Limb (tissue), 2 donors: Measurements from ENCODE around the gene TSPEAR.

Experiments
- DNase-seq, 2 donors: peaks; one replicate each; pipeline ENCODE4 v3.0.0-alpha.2; 2016; ENCODE audit errors: extremely low spot score in 2 of 2

The TSPEAR gene

DNA sequence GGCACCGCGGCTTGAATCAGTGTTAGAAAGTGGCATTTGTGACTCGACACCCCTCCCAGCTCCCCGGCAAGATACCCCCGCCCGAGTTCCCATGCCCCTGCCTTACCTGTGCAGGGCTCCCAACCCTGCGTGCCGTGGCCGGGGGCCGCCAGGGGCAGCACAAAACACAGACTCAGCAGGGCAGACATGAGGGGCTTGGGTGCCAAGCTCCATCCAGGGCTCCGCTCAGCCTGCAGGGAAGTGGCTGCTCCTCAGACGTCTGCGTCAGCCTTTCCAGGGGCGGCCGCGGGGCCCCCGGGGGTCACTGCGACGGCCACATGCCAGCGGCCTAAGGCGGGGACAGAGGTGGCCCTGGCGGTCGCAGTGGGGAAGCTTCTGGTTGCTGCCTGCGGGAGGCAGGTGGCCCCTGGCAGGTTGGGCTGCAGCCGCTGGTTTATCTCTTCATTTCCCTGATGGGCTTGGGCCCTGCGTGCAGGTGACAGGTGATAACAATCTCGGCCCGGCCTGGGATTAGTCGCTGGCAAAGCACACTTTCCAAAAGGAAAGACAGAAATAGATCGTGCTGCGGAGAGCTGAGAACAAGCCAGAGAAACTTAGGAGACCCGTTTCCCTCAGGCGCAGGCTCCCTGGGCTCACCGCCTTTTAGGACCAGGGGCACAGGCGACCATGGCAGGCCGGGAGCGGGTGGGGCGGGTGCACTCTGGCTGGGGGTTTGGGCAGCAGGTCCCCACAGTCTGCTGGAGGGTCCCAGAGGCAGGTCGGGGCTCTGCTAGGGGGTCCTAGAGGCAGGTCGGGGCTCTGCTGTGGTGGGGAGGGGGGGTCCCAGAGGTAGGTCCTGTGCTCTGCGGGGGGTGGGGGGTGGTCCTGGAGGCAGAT is at the start of gene TSPEAR:
Gene TSPEAR (minus strand): TSS at position 246 of the 876 bp plus-strand sequence. CDS start 58 bp downstream, at position 188.
- peak in 1 of 2 donors; percentile 29 for DNase-seq

DNA sequence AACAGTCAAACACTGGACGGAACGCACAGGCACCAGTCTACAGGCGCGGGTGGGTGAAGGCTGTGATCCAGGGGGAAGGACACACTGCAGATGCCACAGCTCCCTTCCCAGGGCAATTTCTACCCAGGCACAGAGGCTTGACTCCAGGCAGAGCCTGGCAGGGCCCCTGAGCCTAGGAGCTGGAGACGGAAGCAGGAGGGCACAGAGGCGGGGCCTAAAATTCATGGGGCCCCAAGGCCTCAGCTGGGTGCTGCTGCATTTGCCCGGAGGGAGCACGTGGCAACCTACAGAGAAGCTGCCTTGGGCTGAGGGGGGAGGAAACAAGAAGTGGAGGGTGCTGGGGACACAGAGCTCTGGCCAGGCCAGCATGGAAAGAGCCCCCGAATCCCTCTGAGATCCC is 49.0 kb upstream of the TSPEAR start:
- DNase-seq, result no peak

- DNase-seq, result no peak
These were observed 48.4 kb upstream of the TSPEAR start for GRCh38 chr21:44759628-44760285.

DNA sequence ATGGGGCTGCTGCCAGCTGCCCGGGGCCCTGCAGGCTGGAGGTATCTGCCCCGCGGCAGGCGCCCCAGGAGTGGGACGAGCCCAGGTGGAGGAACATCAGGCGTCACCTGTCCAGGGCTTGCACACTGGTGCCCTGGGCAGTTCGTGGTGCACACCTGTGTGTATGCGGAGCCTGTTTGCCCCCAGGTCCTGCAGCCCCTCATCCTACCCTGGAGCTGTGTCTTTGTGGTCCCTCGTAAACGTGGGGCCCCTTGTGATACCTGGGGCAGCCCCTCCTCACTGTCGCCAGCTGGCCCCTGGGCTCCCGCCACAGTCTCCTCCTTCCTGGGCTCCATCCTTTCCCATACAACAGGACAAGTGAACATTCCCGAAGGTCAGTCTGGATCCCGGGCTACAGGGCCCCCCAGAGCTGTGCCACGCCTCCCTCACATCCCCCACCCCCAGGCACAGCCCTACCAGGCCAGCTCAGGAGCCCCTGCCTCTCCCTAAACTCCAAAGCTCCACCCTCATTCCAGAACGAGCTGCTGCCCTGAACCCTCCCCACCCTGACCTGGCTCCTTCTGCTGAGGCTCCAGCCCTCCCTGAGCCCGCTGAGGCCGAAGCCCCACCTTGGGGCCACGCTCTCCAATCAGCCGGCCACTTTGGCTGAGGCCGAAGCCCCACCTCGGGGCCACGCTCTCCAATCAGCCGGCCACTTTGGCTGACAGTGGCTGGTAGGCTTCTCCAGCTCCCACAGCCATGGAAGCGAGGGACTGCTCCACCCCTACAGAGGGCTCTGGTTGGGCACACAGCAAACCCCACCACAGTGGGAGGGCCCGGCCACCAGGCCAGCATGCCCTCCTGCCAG is 47.6 kb upstream of the TSPEAR start:
- DNase-seq, result no peak

DNA sequence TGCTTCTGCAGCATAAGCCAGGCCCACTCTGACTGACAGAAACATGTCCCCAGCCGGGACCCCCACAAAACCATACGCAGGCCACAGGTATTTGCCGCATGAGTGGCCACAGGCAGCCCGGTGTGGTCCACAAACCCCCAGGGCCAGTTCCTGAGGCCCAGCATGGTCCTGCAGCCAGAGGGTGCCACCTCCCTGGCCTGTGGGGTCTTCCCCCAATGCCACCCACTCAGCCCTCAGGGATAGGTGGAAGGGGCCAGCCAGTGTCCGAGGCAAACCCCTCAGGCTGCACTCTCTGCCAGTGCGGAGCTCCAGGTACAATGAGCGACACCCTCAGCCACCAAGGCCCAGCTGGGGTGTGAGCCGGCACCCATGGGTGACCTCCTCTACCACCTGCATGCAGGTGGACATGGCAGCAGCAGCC is 46.8 kb upstream of the TSPEAR start:
- no peak for DNase-seq

GRCh38 chr21:44757731-44758130 is 46.4 kb upstream of the TSPEAR start:
- DNase-seq, result no peak

- no peak for DNase-seq
These were observed 45.2 kb upstream of the TSPEAR start for GRCh38 chr21:44756423-44757185.

DNA sequence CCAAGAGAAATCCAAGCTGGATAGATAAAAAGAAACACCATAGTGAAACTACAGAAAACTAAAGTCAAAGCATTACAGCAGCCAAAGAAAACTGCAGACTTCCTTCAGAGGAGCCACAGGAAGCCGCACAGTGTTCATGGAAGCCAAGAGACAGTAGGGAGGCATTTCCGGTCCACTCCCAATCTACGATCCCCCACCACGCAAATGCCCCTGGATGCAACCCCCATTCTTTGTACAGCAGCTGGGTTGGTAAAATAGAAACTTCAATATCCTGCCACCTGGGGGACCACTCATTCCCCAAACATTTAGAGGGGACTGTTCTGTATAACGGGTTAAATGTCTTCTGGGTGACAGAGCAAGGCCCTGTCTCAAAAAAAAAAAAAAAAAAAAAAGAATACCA is 43.9 kb upstream of the TSPEAR start:
- DNase-seq, result no peak

DNA sequence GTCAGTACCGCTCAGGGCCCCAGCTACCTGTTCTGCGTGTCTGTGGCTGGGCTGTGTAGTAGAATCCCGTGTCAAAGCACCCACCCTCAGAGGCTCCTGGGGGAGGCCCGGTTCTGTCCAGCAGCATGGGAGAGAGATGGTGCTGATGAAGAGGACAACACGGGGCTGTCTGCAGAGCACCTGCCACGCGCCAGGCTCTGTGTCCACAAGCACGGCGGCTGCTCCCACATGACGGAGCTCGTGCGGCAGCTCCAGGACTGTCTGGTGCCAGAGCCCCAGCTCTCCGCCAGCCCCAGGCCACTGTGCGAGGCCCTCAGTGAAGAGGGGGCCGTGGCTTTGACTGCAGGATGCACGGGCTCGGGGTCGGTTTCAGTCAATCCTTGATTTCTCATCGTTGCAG is 42.0 kb upstream of the TSPEAR start:
- DNase-seq, result no peak

DNA sequence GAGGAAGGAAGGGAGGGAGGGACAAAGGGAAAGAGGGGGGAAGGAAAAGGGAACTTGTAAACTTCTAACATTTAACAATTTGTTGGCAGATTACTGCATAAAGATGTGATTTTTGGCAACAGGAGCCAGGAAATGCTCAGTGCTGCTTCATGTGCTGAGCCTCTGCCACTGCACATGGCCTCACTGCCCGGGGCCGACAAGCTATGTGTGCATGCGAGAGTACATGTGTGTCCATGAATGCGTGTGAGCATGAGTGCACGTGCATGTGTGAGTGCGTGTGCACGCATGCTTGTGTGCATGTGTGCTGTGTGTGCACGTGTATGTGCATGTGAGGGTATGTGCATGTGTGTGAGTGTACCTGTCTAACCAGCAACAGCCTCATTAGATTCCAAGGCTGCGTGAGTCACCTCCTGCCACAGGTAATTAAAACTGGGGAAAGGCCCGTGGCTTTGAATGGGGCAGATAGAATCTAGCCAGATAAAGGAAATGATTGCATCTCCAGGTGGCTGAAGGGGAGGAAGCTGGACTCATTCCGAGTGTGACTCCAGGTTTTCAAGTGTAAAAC is 41.4 kb upstream of the TSPEAR start:
- peak in 1 of 2 donors; percentile 57 for DNase-seq

GRCh38 chr21:44751799-44752636 is 40.6 kb upstream of the TSPEAR start:
- DNase-seq, result no peak

DNA sequence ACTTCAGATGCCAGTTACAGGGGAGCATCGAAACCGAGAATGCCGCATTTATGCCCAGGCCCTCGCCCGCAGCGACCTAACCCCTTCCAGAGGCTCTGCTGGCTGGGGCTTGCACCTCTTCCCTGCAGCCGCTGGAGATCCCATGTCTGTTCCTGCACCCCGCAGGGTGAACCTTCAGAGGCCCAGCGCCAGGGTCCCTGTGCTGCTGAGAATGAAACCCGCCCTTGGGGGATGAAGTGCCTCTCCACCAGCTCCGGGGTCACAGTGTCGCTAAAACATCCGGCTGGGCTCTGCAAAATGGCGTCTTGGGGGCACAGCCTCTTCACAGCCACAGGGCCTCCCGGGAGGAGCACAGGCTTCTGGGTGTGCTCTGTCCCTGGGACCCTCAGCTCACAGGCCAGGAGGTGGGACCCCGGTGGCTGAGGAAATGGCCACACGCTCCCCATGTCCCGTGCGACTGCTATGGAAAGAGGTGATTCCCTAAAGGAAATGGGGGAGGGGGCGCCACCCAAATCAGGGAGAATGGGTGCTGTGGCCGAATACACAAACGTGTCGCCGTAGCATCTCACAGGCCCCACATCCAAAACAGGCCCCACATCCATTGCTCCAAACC is 39.9 kb upstream of the TSPEAR start:
- no peak for DNase-seq

DNA sequence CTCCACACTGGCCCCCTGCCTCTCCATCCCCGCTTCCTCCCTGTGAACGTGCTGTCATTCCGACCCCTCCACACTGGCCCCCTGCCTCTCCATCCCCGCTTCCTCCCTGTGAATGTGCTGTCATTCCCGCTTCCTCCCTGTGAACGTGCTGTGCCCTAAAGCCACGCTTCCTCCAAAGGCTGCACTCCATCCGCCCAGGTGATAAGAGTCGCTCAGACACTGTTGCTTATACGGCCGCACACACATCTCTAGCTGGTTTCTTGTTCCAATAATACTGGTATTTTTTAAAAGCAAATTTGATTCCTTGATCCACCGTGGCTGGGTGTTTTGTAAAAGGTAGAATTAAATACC is 39.3 kb upstream of the TSPEAR start:
- no peak for DNase-seq

DNA sequence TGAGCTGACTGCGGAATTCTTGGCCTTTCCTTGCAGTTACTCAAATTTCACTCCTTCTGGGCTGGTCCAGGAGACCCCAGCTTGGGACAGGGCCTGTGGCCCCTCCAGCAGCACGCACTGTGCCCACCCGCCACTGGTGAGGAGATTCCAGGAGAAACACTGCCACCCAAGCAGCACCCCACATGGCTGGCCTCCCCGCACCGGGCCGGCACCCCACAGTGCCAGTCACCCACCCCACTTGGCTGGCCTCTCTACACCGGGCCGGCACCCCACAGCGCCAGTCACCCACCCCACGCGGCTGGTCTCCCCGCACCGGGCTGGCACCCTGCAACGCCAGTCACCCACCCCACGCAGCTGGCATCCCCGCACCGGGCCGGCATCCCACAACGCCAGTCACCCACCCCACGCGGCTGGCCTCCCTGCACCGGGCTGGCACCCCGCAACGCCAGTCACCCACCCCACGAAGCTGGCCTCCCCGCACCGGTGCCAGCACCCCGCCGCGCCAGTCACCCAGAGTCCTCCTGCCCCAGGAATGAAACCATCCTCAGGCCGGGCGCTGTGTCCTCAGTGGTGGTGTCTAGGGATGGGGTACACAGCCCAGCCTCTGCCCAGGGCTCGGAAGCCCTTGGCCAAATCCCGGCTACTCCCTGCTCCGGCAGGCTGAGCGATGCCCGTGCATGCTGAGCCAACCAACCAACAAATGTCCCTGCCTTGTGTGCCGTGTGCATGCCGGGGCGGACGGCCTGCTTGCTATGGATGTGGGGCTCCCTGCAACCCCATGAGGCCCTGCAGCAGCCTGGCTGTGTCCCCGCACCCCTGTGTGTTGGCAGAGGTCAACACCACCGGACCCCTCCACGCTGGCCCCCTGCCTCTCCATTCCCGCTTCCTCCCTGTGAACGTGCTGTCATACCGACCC is 38.6 kb upstream of the TSPEAR start:
- no peak for DNase-seq

DNA sequence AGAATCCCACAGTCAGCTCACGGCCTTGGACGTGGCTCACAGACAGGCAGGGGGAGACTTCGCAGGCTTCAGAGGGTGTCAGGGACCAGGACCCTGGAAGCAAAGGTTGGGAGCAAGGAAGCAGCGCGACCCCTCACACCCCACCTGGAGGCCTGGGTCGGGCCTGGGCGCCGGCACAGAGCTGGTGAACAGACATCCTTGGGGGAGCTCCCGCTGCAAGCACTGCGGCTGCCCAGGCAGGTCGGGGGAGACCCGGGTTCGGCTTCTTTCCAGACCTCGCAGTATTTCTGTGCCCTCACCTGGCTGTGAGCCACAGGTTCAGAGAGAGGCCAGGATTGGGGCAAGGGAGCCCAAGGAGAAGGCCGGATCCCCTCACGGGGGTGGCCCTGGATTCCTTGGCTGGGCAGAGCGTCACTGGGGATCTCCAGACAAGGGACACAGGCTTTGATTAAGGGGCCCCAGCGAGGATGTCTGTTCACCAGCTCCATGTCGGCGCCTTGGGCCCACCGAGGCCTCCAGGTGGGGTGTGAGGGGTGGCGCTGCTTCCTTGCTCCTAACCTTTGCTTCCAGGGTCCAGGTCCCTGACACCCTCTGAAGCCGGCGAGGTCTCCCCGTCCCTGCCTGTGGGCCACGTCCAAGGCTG is 37.9 kb upstream of the TSPEAR start:
- DNase-seq, result no peak

DNA sequence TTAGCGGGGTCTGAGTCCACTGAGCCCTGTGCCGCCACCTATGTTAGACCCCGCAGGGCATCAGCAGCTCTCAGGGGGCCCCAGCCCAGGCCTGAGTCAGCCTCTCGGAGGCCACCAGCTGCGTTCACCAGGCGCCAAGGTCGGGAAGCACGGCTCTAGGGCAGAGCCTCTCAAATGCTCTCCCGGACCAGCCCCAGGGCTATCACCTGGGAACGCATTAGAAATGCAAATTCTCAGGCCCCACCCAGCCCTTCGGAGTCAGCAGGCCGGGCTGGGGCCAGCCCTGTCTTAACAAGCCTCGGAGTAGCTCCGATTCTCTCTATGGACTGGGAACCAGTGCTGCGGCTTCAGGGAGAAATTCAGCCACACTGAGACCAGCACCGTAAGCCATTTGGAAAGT is 37.2 kb upstream of the TSPEAR start:
- DNase-seq, result no peak

DNA sequence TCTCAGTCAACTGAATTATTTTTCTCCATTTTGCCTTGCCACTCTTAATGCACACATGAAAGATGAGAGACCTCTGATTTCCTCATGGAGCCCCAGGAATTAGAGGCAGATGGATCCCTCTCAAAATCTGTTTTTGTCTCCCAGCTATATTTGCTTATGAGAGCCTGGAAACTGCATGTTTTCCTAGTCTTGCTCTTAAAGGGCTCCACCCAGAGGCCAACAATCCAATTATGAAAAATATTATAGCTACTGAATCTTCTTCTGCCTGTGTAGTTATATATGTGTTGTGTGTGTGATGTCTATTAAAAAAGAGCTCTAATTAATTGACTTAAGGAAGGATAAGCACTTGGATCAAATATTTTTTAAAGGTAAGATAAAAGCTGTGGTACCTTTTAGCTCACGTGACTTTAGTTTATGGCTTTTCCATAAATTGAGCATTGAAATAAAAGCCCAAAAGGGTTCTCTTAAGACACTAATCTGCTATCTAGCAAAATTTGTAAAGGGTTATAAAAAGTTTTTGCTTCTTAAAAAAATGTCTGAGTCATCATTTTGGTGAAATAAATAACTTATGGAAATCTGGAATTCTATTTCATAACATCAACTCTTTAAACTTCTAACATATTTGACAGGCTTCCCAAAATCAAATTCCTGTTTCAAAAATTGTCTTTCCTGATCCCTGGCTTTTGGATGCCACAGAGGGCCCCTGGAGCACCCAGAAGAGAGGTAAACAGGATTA is 31.2 kb upstream of the TSPEAR start:
- no peak for DNase-seq
